Glutamatergic neuron (in vitro differentiated cells): Measurements from ENCODE around the gene KLHL8. TPM values are rescaled to one million over a fixed set of nuclear protein-coding genes. Genes with fewer than 3 reads are reported as not detected.

Source experiments
- DNase-seq: peaks from one replicate; pipeline ENCODE4 v3.0.0; 2022
- H3K27ac Mint-ChIP-seq: one replicate; pipeline ENCODE4 v1.8.0; 2020; ENCODE audit warnings: mild to moderate bottlenecking, mixed read lengths, inconsistent platforms; ENCODE audit not compliant: unreplicated experiment
- H3K27me3 Mint-ChIP-seq: one replicate; pipeline ENCODE4 v1.8.0; 2020; ENCODE audit warnings: mild to moderate bottlenecking, moderate library complexity, mixed read lengths, inconsistent platforms; ENCODE audit not compliant: unreplicated experiment
- H3K36me3 Mint-ChIP-seq: one replicate; pipeline ENCODE4 v1.8.0; 2020; ENCODE audit warnings: mild to moderate bottlenecking, mixed read lengths, inconsistent platforms; ENCODE audit not compliant: unreplicated experiment
- H3K4me1 Mint-ChIP-seq: one replicate; pipeline ENCODE4 v1.8.0; 2020; ENCODE audit warnings: mild to moderate bottlenecking, low read depth, mixed read lengths, inconsistent platforms; ENCODE audit not compliant: unreplicated experiment
- H3K4me3 Mint-ChIP-seq: one replicate; pipeline ENCODE4 v1.8.0; 2020; ENCODE audit warnings: mild to moderate bottlenecking, mixed read lengths, inconsistent platforms; ENCODE audit not compliant: unreplicated experiment
- H3K9me3 Mint-ChIP-seq: one replicate; pipeline ENCODE4 v1.8.0; 2020; ENCODE audit warnings: mild to moderate bottlenecking, moderate library complexity, mixed read lengths, inconsistent platforms; ENCODE audit not compliant: unreplicated experiment
- total RNA-seq: library from RNA; stranded (reverse); fragmentation: NEBNext Ultra II Directional; extraction: Animal tissue kit (Norgen Biotek cat#: 25700); gene quantifications from one replicate; pipeline ENCODE4 v1.2.1, GENCODE V29; 2021; ENCODE audit not compliant: unreplicated experiment
- TF ChIP-seq, protein P1 (sequence below): fragments of 200-600 bp; sonication (generic); IDR thresholded peaks from one replicate; pipeline ENCODE4 v1.5.0; 2021; ENCODE audit not compliant: partially characterized antibody, unreplicated experiment

The KLHL8 gene
- total RNA-seq, 1 donor from 2014 or later: 16.6 TPM

DNA sequence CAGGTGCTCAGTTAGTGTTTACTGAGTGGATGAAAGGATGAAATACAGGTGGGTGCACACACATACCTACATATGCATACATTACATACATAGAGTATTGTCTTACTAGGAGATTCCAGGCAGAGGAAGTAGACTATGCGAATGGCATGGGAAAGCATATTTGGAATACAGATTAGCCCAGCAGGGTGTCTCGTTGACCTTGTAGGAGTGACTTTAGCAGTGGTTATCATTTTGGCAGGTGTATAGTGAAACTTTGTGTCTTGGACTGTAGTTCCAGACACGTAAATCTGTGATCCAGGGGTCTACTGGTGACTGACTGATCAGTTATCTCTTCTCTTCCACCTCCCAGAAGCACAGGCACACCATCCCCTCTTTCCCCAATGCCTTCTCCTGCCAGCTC lies 86.3 kb downstream of the KLHL8 start:
- TF ChIP-seq, protein P1, sequence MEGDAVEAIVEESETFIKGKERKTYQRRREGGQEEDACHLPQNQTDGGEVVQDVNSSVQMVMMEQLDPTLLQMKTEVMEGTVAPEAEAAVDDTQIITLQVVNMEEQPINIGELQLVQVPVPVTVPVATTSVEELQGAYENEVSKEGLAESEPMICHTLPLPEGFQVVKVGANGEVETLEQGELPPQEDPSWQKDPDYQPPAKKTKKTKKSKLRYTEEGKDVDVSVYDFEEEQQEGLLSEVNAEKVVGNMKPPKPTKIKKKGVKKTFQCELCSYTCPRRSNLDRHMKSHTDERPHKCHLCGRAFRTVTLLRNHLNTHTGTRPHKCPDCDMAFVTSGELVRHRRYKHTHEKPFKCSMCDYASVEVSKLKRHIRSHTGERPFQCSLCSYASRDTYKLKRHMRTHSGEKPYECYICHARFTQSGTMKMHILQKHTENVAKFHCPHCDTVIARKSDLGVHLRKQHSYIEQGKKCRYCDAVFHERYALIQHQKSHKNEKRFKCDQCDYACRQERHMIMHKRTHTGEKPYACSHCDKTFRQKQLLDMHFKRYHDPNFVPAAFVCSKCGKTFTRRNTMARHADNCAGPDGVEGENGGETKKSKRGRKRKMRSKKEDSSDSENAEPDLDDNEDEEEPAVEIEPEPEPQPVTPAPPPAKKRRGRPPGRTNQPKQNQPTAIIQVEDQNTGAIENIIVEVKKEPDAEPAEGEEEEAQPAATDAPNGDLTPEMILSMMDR: no peak
- Mint-ChIP-seq H3K4me1 (peaks cover 10% of the 10 kb centered on the region), H3K9me3 (no peaks in the 10 kb centered on the region), H3K4me3 (no peak overlapping the region), H3K27me3 (peaks cover 2% of the 10 kb centered on the region), H3K36me3 (peaks cover 10% of the 10 kb centered on the region), H3K27ac (no peak overlapping the region)
- no peak for DNase-seq

DNA sequence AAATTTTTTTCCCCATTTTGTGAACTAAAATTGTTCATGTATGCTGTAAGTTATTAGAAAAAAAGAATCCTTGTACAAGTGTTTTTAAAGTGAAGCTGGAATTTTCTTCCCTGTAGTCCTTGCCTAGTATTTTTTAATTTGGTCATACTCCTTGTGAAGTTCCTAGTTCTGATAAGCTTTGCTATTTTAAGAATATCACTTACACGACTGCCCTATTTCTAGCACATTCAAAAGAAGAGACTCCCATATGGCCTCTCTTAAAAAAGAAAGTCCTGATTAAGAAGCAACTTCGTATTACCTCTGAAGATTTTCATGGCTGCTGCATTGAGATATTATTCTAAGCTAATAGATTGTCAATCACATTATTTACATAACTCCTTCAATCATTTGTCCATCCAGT lies 87.2 kb downstream of the KLHL8 start:
- Mint-ChIP-seq H3K27ac (no peak overlapping the region), H3K36me3 (peaks cover 10% of the 10 kb centered on the region), H3K27me3 (peaks cover 2% of the 10 kb centered on the region), H3K4me3 (no peak overlapping the region), H3K9me3 (no peaks in the 10 kb centered on the region), H3K4me1 (peaks cover 10% of the 10 kb centered on the region)
- TF ChIP-seq, protein P1: no peak
- no peak for DNase-seq

DNA sequence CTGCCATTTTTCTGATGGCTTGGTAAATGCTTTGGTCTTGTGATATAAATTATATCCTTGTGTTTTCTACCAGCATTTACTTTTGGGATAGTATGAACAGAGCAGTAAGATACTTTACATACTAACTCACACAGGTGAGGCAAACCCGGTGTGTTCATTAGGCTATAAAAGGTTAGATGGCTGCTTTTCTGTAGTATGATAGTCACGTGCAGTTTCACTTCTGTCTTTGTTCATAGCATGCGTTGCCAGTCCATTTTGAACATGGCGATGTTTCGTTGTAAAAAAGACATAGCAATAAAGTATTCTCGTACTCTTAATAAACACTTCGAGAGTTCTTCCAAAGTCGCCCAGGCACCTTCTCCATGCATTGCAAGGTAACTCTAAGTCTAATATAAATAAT lies 88.4 kb downstream of the KLHL8 start:
- Mint-ChIP-seq H3K4me1 (peaks cover 8% of the 10 kb centered on the region), H3K27ac (no peak overlapping the region), H3K27me3 (peaks cover 1% of the 10 kb centered on the region), H3K36me3 (peaks cover 10% of the 10 kb centered on the region), H3K9me3 (no peaks in the 10 kb centered on the region), H3K4me3 (no peak overlapping the region)
- DNase-seq: no peak
- TF ChIP-seq, protein P1: no peak

DNA sequence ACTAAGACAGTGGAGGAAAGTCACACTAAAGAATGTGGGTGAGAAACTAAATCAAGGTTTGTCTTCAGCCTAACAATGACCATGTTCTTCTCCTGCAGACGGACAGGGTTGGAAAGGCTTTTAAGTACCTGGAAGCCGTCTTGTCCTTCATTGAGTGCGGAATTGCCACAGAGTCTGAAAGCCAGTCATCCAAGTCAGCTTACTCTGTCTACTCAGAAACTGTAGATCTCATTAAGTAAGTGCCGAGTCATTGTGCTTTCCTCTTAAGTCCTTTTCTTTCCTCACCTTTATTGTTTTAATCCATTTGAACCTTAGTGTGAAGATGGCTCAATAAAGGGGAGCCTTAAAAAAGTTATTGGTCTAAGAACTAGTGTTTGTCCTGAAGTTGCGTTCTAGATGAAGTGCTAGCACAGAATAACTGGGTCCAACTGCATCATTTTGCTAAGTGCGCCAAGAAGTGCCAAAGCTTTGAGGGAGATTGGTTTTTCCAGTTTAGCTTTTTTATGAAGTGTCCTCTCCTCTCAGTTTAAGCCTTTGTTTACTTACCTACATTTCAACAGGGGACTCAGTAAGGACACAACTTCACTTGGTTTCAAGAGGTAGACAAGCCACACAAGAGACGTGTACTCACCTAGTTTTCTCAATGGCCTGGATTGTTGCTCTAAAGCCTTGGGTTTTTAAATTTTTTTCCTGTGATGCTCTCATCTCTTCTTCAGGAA lies 89.3 kb downstream of the KLHL8 start:
- Mint-ChIP-seq H3K27ac (peak overlapping the region; percentile 16), H3K27me3 (peaks cover 1% of the 10 kb centered on the region), H3K9me3 (no peaks in the 10 kb centered on the region), H3K4me3 (no peak overlapping the region), H3K36me3 (peaks cover 10% of the 10 kb centered on the region), H3K4me1 (peaks cover 6% of the 10 kb centered on the region)
- DNase-seq: no peak
- TF ChIP-seq, protein P1: no peak

DNA sequence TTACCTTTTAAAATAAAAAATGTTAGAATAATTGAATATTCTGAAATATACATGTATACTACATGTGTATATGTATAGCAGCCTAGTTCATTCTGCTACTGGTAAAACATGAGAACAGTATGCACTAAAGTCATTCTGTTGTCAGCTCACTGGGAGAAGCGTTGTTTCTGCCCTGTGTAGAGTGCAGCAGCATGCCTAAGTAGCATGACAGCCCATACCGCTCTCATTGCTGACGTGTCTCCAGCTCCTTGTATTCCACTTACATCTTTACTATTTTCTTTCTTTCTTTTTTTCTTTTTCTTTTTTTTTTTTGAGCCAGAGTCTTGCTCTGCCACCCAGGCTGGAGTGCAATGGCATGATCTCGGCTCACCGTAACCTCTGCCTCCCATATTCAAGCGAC lies 90.7 kb downstream of the KLHL8 start:
- DNase-seq: no peak
- no peak overlapping the region for H3K4me3 Mint-ChIP-seq
- no peaks in the 10 kb centered on the region for H3K27me3 Mint-ChIP-seq
- peaks cover 5% of the 10 kb centered on the region for H3K4me1 Mint-ChIP-seq
- peak overlapping the region; percentile 82 for H3K27ac Mint-ChIP-seq
- H3K36me3 Mint-ChIP-seq: peaks cover 10% of the 10 kb centered on the region
- no peaks in the 10 kb centered on the region for H3K9me3 Mint-ChIP-seq
- TF ChIP-seq, protein P1: no peak
